ENCODE data around the gene HIVEP2. TPM values are rescaled to one million over a fixed set of nuclear protein-coding genes. Genes with fewer than 3 reads are reported as not detected.

Gene HIVEP2
- total and polyA plus RNA-seq, 5 experiments from 2014 or later = 6.5 to 99.2 (median 17.1) TPM

DNA sequence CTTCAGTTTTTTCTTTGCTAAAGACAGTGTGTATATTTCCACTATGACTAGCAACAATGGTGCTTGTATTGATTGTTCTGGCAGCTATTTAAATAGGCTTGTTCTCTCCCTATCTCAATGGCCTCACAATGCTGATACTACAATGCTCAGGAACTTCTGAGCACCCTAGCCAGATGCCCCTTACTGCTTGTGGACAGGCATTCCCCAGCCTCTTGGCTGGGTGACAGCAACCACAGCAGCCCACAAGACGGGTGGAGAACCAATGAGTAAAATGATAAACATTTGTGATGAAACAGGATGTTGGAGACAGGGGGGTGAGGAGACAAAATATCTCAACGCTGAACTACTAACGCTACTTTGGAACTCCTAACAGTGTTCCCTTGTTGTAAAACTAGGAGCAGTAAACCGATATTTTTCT lies 42.3 kb downstream of the HIVEP2 start:
- Mint-ChIP-seq H3K36me3 (peaks cover 0 to 2% (median 0%) of the 10 kb centered on the region in 3 donors), H3K27ac (peak overlapping the region in 2 of 10 donors; percentile 95 to 98), H3K4me1 (peaks cover 26 to 69% (median 53%) of the 10 kb centered on the region in 4 donors), H3K9me3 (no peaks in the 10 kb centered on the region), H3K4me3 (peak overlapping the region in 8 of 10 donors; percentile 59 to 84 (median 82)), H3K27me3 (no peaks in the 10 kb centered on the region)
- POLR2A ChIA-PET = interaction anchor here (1.0 to 8.3 kb wide), 8 partner anchors 10 to 57 kb away, joined by 4 to 106 read pairs (median 16); no protein-coding TSS in a partner anchor
- ATAC-seq (peak; percentile 59 to 66), DNase-seq (peak; percentile 60 to 91 (median 84))

DNA sequence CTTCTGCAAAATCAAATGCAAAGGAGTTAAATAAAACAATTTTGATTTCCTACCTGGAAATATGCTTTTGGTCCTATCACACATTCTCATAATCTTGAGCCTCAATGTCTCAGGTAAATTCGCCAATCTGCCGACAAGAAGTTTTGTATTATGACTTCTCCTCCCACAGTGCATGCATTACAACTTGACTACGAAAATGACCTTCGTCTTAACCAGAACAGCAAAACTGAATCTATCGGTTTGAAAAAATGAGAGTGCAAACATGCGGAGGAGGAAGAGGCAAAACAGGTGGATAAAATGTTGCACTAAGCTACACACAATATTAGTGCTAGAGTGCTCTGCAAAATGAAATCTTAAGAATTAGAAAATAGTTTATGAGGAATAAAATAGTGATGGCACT lies 43.4 kb downstream of the HIVEP2 start:
- POLR2A ChIA-PET = interaction anchor here (0.7 to 8.3 kb wide), 12 partner anchors 8 to 97 kb away, joined by 3 to 106 read pairs (median 10); no protein-coding TSS in a partner anchor
- Mint-ChIP-seq H3K9me3 (no peaks in the 10 kb centered on the region), H3K4me1 (peaks cover 18 to 58% (median 43%) of the 10 kb centered on the region in 4 donors), H3K27me3 (no peaks in the 10 kb centered on the region), H3K27ac (peak overlapping the region in 2 of 10 donors; percentile 95 to 98), H3K4me3 (peak overlapping the region in 8 of 10 donors; percentile 22 to 84 (median 74)), H3K36me3 (no peaks in the 10 kb centered on the region)
- ATAC-seq (no peak), DNase-seq (no peak)

DNA sequence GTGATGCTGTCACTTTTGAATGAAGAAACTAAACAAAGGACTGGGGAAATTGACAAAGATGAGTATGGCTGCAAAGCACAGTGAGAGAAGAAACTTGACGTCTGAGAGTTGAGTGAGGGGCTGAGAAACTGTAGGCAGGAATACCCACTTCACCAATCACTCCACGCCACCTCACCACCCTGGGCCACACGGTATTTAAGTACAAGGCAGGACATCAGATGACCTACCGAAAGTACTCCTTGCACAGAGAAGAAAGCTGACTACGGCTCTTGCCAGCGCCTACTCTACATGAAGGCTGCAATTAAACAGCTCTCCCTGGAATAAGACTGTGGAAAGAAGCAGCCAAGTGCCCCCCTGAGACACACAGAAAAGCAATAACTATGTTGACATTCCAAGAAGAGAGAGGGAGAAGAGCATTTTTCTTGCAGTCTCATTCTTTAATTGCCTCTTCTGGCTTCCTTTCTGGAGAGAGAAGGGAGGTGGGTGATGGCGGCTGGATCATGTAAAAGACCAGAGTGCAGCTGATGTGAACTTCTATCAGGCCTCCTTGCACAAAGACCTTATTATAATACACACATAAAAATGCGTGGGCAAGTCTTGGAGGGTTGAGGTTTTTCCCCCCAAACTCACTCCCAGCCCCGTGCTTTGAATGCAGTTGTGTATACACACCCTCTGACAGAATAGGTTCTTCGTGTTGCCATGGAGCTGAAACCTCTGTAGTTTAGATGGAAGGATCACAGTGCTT lies 44.6 kb downstream of the HIVEP2 start:
- H3K27me3 Mint-ChIP-seq = no peaks in the 10 kb centered on the region
- H3K9me3 Mint-ChIP-seq = no peaks in the 10 kb centered on the region
- ATAC-seq = peak; percentile 74 to 84
- H3K27ac Mint-ChIP-seq = peak overlapping the region in 2 of 10 donors; percentile 95 to 98
- peak; percentile 15 to 94 (median 80) for DNase-seq
- peaks cover 0 to 5% (median 3%) of the 10 kb centered on the region in 3 donors for H3K36me3 Mint-ChIP-seq
- peak overlapping the region in 8 of 10 donors; percentile 50 to 82 (median 76) for H3K4me3 Mint-ChIP-seq
- POLR2A ChIA-PET = interaction anchor here (0.7 to 8.3 kb wide), 12 partner anchors 9 to 96 kb away, joined by 3 to 106 read pairs (median 6); no protein-coding TSS in a partner anchor
- H3K4me1 Mint-ChIP-seq = peaks cover 23 to 64% (median 46%) of the 10 kb centered on the region in 4 donors

DNA sequence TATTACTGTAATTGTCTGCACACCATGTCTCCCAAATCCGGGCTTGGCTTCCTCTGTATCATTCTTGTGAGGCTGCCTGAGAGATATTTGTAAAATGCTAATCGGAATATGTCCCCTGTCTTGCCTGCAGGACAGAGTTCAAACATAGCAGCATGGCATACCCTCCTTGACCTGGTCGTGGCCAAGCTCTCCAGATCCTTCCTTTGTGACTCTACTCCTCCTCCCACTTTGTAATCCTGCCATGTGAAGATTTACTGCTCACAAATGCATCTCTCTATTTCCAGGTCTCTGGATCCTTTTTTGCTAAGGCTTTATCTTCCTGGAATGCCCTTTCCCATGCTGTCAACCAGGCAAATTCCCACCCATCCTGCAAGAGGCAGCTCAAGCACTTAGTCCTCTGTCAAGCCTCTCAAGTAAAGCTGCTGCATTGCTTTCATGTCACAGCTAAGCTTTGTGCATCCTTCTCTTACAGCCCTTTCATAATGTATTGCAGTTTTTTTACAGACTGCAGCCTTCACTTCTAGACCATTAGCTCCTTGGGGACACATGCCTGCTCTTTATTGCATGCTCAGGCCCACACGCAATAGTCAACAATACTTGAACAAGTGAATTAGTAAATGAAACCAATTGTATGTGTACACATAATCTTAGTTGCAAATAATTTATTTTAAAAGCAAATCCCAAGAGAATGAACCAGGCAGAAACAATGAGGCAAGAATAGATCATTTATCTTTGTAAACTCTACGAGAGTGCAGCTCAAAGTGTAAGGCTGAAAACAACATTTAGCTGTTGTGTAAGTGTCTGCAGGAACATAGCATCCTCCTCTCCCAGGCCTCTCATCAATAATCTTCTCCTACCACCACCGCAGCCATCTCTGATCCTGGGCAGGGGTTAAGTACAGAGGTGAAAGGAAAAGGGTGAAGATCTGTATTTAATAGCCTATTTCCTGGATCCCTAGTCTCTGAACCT lies 45.8 kb downstream of the HIVEP2 start:
- H3K36me3 Mint-ChIP-seq = peaks cover 0 to 12% (median 11%) of the 10 kb centered on the region in 3 donors
- ATAC-seq (no peak), DNase-seq (no peak)
- H3K4me1 Mint-ChIP-seq = peaks cover 25 to 60% (median 47%) of the 10 kb centered on the region in 4 donors
- H3K27ac Mint-ChIP-seq = no peak overlapping the region
- H3K27me3 Mint-ChIP-seq = no peaks in the 10 kb centered on the region
- POLR2A ChIA-PET = interaction anchor here (0.6 to 8.3 kb wide), 5 partner anchors 9 to 41 kb away, joined by 3 to 106 read pairs (median 6); no protein-coding TSS in a partner anchor
- no peaks in the 10 kb centered on the region for H3K9me3 Mint-ChIP-seq
- peak overlapping the region in 1 of 10 donors; percentile 12 for H3K4me3 Mint-ChIP-seq

DNA sequence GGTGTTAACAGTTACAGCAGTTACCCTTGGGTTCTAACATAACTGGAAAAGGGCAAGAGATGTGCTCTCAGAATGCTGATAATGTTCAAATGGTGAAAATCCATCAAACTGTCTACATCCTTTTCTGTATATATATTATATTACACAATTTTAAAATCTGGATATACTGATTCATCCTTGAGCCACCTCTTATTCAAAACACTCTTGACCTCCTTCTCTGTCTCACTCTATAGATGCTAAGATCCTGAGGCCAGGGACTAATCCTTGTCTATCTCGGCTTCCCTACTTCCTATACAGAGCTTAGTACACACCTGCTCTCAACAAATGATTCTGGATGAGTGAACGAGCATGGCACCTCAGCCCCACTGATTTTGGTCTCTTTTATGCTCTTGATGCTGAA lies 47.3 kb downstream of the HIVEP2 start:
- H3K27ac Mint-ChIP-seq = no peak overlapping the region
- ATAC-seq = no peak
- POLR2A ChIA-PET = interaction anchor here (0.9 to 2.0 kb wide), 3 partner anchors 15 to 102 kb away, joined by 3 to 6 read pairs (median 3); no protein-coding TSS in a partner anchor

DNA sequence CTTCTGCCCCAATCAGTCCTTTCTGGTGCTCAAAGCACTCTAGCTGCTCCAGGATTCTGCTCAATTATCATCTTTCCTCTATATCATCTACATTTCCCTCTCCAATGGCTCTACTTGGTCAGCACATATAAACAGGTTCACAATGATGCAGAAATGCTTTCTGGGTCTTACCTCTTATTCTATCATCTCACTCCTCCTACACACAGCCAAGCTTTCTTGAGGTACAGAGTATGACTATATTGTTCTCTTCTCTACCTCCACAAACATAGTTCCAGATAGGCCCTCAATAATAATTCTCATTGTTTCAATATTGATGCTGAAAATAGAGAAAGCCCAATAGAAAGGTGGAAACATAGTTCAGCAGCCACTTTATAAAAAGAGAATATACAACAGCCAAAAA lies 48.2 kb downstream of the HIVEP2 start:
- Mint-ChIP-seq H3K4me1 (peaks cover 26 to 53% (median 41%) of the 10 kb centered on the region in 4 donors), H3K9me3 (no peaks in the 10 kb centered on the region), H3K4me3 (no peak overlapping the region), H3K27me3 (no peaks in the 10 kb centered on the region), H3K27ac (no peak overlapping the region), H3K36me3 (peaks cover 0 to 12% (median 11%) of the 10 kb centered on the region in 3 donors)
- DNase-seq = no peak
- ATAC-seq = no peak
- POLR2A ChIA-PET = no interaction called here

More for the DNA sequence above, 47.3 kb downstream of the HIVEP2 start:
- Mint-ChIP-seq H3K4me3 (no peak overlapping the region), H3K36me3 (peaks cover 0 to 12% (median 11%) of the 10 kb centered on the region in 3 donors), H3K9me3 (no peaks in the 10 kb centered on the region), H3K27me3 (no peaks in the 10 kb centered on the region), H3K4me1 (peaks cover 22 to 55% (median 41%) of the 10 kb centered on the region in 4 donors)
- DNase-seq = no peak

DNA sequence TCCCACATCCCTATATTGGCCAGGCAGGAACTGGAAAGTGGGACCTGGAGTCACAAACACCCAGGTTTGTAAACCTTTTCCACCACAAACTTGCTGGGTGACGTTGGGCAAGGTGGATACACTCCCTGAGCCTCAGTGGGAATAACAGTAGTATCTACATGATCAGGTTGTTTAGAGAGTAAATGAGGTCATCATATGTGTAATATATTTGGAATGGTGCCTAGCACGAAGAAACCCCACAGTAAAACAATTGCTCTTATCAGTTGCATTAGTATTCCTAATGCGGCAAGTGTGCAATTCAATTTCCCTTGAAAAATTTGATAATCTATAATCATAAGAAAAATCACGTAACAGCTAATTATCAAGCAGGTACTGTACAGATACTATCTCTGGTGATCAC lies 51.9 kb downstream of the HIVEP2 start:
- Mint-ChIP-seq H3K4me1 (peaks cover 26 to 68% (median 62%) of the 10 kb centered on the region in 4 donors), H3K27ac (peak overlapping the region in 4 of 10 donors; percentile 38 to 81 (median 56)), H3K9me3 (no peaks in the 10 kb centered on the region), H3K36me3 (peaks cover 0 to 14% (median 12%) of the 10 kb centered on the region in 3 donors), H3K4me3 (no peak overlapping the region), H3K27me3 (no peaks in the 10 kb centered on the region)
- no peak for ATAC-seq
- no peak for DNase-seq
- POLR2A ChIA-PET = no interaction called here

DNA sequence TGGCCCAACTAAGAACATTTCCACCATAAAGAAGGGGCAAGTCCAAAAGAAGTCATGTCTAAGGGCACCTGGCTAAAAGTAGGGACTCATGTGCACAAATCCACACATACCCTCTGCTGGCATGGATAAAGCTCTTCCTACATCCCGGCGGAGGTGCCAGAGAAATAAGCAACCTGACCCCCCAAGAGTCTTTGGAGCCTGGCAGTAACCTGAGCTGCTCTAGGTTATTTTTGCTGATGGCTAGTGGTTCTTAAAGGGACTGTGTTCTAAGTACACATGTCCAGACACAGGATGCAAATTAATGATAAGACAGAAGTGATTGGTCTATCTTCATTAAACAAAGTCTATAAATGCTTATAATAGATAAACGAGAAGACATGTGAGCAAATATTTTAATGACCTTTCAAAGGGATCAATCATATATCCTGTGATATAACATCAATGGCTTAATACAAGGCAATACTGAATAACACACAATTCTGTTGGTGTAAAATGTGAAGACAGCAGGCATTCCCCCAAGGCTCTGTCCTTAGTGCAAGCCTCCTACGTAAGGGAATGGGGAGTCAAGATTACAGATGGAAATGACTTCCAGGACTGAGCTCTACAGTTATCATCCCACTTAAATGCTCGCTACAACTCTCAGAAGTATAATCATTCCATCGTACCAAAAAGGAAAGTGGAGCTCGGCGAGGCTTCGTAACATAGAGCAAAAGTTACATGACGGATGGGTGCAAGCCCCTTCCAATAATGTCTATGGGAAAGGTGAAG lies 52.5 kb downstream of the HIVEP2 start:
- POLR2A ChIA-PET = no interaction called here
- Mint-ChIP-seq H3K4me3 (peak overlapping the region in 5 of 10 donors; percentile 13 to 52 (median 16)), H3K27me3 (no peaks in the 10 kb centered on the region), H3K4me1 (peaks cover 27 to 74% (median 68%) of the 10 kb centered on the region in 4 donors), H3K36me3 (peaks cover 0 to 14% (median 12%) of the 10 kb centered on the region in 3 donors), H3K27ac (peak overlapping the region in 6 of 10 donors; percentile 39 to 82 (median 70)), H3K9me3 (no peaks in the 10 kb centered on the region)
- DNase-seq (no peak), ATAC-seq (no peak)

DNA sequence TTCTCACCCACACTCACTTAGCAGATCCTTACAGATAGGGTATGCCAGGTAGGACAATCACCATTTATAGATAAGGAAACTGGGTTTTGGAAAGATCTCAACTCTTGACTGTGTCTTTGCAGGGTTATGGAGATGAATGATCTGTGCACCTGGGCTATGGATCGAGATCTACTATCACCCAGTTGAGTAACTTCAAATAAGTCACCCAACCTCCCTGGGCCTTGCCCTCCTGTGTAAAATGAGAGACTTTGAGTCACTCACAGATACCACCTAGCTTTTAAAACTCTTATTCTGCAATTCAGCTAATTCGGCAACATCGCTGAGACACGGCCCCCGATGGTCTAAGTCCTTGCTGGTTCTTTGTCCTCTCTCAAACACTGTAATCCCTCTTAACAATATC lies 53.5 kb downstream of the HIVEP2 start:
- Mint-ChIP-seq H3K4me1 (peaks cover 33 to 84% (median 78%) of the 10 kb centered on the region in 4 donors), H3K27ac (peak overlapping the region in 9 of 10 donors; percentile 14 to 90 (median 68)), H3K4me3 (peak overlapping the region in 1 of 10 donors; percentile 23), H3K27me3 (no peaks in the 10 kb centered on the region), H3K9me3 (no peaks in the 10 kb centered on the region), H3K36me3 (peaks cover 0 to 14% (median 12%) of the 10 kb centered on the region in 3 donors)
- no peak for ATAC-seq
- POLR2A ChIA-PET = no interaction called here
- no peak for DNase-seq

DNA sequence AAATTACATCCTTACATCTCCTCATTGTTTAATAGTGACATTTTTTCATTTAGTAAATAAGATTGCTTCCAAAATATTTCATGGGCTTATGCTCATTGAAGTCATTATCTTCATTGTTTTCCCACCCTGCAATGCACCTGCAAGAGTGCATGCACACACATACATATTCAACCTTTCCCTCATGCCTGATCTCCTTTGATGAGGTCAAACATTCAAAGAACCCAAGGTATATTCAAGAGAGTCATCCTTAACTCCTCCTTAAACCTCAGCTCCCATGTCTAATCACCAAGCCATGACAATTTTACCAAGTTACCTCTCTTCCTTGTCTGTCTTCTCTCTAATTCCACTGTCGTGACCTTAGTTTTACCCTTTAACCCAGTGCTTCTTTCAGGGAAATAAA lies 56.5 kb downstream of the HIVEP2 start:
- POLR2A ChIA-PET = interaction anchor here (1.0 kb wide), 1 partner anchor 13 kb away, joined by 7 read pairs; no protein-coding TSS in a partner anchor
- Mint-ChIP-seq H3K9me3 (no peaks in the 10 kb centered on the region), H3K4me1 (peaks cover 36 to 93% (median 88%) of the 10 kb centered on the region in 4 donors), H3K27ac (peak overlapping the region; percentile 48 to 100 (median 82)), H3K27me3 (no peaks in the 10 kb centered on the region), H3K36me3 (peaks cover 0 to 3% (median 0%) of the 10 kb centered on the region in 3 donors), H3K4me3 (peak overlapping the region in 9 of 10 donors; percentile 2 to 69 (median 26))
- ATAC-seq (no peak), DNase-seq (no peak)

DNA sequence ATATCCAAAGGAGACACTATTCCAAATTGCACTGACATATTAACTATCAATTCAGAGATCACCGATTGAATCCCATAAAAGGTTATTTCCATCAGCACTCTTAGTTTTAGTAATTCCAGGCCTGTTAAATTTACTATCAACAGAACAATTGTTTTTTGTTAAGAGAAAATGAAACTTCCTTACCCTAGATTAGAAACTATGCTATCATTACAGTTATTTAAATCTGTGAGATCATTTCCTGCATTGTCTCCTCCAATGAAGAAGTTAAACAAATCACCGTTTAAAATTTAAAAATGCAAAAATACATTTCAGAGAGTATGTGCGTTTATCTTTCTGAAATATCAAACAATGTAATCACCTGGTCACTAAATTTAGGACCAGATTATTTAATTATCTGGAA lies 57.5 kb downstream of the HIVEP2 start:
- Mint-ChIP-seq H3K27ac (peak overlapping the region; percentile 54 to 100 (median 91)), H3K4me1 (peaks cover 37 to 93% (median 88%) of the 10 kb centered on the region in 4 donors), H3K9me3 (no peaks in the 10 kb centered on the region), H3K27me3 (no peaks in the 10 kb centered on the region), H3K36me3 (peaks cover 0 to 3% (median 0%) of the 10 kb centered on the region in 3 donors), H3K4me3 (peak overlapping the region in 9 of 10 donors; percentile 33 to 72 (median 57))
- ATAC-seq (no peak), DNase-seq (no peak)
- POLR2A ChIA-PET = interaction anchor here (3.4 kb wide), 1 partner anchor 59 kb away, joined by 19 read pairs; the partner anchor contains the start of gene HIVEP2
